HG02885 (cell line): ENCODE results near the gene DHRSX.
"Not testable (repeated sequence)": the region's sequence is repeated elsewhere in the genome, so short reads cannot be mapped to it uniquely, and the experiment has no call there.

Experiments
- ATAC-seq: cut with Tn5 transposase; IDR thresholded peaks from one replicate; pipeline ENCODE4 v1.9.1; 2021; ENCODE audit warnings: mild to moderate bottlenecking; ENCODE audit not compliant: unreplicated experiment, poor library complexity

DHRSX gene, protein sequence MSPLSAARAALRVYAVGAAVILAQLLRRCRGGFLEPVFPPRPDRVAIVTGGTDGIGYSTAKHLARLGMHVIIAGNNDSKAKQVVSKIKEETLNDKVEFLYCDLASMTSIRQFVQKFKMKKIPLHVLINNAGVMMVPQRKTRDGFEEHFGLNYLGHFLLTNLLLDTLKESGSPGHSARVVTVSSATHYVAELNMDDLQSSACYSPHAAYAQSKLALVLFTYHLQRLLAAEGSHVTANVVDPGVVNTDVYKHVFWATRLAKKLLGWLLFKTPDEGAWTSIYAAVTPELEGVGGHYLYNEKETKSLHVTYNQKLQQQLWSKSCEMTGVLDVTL

DNA sequence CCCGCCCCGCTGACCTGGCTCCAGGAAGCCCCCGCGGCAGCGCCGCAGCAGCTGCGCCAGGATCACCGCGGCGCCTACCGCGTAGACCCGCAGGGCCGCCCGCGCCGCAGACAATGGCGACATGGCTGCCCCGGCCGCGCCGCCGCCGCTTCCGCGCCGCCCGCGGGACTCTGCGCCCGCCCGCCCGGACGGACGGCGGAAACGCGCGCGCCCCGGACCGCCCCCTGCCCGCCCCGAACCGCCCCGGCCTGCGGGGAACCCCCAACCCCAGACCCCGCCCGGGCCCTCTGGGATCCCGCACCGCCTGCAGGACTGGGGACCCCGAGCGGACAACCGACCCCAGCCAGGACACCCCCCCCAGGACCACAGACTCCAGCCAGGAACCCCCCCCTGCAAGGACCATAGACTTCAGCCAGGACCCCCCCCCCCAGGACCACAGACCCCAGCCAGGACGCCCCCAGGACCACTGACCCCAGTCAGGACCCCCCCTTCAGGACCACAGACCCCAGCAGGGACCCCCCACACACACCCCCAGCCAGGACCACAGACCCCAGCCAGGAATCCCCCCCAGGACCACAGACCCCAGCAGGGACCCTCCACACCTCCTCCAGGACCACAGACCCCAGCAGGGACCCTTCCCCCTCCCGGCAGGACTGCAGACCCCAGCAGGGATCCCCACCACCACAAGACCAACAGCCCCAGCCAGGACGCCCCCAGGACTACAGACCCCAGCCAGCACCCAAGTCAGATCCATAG, at the start of gene DHRSX, which contains the start of gene ZBED1:
DHRSX (minus strand) TSS at position 174 of the 756 bp plus-strand sequence; CDS start at position 123, 51 bp downstream.
ZBED1 (minus strand) TSS at position 174 of the 756 bp plus-strand sequence. CDS start 10,257 bp downstream, outside the sequence.
- peak; percentile 75 for ATAC-seq

DNA sequence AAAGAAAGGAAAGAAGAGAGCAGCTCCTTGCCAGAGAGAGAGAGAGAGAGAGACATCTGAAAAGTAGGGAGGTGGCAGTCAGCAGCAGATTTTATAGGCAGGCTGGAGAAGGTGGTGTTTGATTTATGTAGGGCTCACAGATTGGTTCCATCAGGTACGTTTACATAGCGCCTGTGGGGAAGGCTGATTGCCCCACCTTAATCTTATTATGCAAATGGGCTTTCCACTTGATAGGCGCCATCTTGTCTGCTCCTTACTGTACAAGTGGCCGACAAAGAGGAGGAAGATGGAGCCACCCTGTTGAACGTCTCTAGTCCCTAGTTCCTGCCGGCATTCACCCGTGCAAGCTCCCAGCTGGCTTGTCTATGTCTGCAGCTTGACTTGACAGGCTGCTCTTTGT, 49.1 kb upstream of the DHRSX start:
- ATAC-seq: no peak

DNA sequence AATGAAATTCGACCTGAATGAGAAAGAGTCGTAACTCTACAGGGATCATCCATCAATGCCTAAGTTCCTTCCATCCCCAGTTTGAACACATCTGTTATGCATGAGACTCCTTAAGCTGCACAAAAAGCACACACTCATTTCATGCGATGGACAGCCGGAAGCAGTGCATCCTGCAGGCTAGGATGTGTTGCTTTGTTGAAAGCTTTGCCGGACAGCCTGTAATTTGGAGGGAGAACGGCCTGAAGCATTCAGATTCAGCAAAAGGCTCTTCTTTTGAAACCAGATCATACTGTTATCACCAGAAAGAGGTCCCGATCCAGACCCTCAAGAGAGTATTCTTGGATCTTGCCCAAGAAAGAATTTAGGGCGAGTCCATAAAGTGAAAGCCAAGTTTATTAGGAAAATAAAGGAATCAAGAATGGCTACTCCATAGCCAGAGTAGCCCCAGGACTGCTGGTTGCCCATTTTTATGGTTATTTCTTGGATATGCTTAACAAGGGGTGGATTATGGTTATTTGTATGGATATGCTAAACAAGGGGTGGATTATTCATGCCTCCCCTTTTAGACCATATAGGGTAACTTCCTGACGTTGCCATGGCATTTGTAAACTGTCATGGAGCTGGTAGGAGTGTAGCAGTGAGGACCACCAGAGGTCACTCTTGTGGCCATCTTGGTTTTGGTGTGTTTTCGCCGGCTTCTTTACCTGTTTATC, 48.1 kb upstream of the DHRSX start:
- no peak for ATAC-seq

DNA sequence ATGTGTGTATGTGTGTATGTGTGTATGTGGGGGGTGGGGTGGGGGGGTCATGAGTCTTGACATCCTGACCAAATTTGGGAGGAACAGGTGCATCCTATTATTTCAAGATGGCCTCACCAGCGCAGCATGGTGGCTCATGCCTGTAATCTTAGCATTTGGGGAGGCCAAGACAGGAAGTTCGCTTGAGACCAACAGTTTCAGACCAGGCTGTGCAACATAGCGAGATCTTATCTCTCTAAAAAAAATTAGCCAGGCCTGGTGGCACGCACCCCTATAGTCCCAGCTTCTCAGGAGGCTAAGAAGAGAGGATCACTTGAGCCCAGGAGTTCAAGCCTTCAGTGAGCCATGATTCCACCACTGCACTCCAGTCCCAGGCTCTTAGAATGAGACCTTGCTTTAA, 47.0 kb upstream of the DHRSX start:
- ATAC-seq: no peak

DNA sequence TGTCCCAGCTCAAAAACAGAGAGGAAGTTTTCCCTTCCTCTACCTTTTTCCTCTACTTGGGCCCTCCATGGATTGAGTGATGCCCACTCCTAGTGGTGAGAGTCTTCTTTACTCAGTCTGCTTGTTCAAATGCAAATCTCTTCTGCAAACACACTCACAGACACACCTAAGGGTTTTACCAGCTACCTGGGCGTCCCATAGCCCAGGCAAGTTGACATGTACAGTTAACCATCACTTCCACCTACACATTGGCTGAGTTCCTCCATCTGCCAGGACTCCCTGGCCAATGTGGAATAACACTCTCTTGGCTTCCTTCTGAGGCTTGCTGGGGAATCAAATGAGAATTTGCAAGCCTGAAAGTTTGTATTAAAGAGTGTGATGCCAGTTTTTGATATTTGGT, 45.7 kb upstream of the DHRSX start:
- no peak for ATAC-seq

DNA sequence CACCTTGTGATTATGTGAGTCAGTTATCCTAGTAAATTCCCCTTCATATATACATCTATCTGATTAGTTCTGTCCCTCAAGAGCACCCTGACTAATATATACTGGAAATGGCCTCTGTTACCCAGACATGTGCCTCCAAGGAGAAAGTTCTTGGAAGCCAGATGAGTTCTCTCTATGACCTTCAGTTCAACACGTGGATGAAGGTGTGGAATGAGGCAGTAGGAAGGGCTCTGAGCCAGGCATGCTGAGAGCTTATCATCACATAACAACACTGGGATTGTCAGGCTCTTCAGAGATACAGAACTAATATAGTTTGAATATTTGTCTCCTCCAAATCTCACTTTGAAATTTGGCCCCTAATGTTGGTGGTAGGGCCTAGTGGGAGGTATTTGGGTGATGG, 44.4 kb upstream of the DHRSX start:
- no peak for ATAC-seq

DNA sequence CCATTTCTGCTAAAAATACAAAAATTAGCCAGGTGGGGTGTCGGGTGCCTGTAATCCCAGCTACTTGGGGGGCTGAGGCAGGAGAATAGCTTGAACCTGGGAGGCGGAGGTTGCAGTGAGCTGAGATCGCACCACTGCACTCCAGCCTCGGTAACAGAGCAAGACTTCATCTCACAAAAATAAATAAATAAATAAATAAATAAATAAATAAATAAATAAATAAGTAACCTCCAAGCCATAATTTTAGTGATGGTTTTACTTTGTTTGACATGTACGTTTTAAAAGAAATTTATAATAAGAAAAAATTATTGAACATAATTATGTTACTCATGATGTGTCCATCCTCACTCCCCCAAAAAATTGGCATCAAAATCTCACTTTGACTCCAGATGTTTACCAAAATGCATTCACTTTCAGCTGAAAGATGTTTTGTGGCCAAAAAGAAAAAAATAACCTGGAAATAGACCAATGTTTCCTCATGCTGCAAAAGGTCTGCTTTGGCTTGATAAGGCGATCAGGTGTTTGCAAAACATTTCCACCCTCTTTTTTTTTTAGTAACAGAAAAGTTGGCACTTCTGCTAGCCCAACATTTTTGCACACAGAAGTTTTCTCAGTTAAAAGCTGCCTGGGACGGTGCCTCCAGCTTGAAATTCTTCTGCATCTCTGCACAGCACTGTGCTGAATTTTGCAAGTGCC, 42.2 kb upstream of the DHRSX start:
- no peak for ATAC-seq

DNA sequence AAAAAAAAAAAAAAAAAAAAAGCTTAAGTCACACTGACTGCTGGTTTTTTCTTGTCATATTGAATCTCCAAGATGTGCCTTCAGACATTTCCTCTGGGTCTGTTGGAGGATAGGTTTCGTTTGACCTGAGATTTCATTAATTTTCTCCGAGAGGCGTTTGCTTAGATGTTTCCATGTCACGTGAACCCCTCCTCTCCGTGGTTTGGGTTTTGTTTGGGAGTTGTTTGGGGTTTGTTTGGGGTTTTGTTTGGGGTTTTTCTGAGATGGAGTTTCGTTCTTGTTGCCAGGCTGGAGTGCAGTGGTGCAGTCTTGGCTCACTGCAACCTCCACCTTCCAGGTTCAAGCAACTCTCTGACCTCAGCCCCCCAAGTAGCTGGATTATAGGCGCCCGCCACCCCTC, 40.8 kb upstream of the DHRSX start:
- no peak for ATAC-seq

DNA sequence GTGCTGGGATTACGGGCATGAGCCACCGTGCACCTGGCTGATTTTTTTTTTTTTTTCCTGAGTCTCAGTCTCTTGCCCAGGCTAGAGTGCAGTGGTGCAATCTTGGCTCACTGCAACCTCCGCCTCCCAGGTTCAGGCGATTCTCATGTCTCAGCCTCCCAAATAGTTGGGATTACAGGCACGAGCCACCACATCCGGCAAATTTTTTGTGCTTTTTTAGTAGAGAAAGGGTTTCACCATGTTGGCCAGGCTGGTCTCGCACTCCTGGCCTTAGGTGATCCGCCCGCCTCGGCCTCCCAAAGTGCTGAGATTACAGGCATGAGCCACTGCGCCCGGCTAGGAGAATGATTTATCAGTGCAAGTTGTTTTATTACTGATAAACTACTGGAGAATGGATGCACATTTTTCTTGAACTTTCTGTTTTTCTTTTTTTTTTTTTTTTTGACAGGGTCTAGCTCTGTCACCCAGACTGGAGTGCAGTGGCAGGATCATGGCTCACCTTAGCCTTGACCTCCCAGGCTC, 39.7 kb upstream of the DHRSX start:
- no peak for ATAC-seq

DNA sequence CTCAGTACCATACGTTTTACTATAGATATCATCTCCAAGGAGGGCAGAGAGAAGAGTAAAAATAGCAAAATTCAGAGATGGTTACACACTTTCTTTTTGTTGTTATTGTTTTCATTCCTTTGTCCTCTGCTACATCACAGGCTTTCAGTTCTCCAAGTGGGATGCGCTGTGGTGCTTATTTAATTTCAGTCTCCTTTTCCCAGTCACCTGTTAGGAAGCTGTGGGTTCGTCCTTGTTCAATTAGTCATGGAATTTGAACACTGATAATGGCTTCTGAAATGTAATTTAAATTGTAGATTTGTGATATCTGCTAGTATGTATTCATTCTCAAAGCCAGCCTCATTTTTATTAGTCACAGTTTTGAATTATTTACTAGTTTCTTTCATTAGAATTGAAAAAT, 38.8 kb upstream of the DHRSX start:
- no peak for ATAC-seq

DNA sequence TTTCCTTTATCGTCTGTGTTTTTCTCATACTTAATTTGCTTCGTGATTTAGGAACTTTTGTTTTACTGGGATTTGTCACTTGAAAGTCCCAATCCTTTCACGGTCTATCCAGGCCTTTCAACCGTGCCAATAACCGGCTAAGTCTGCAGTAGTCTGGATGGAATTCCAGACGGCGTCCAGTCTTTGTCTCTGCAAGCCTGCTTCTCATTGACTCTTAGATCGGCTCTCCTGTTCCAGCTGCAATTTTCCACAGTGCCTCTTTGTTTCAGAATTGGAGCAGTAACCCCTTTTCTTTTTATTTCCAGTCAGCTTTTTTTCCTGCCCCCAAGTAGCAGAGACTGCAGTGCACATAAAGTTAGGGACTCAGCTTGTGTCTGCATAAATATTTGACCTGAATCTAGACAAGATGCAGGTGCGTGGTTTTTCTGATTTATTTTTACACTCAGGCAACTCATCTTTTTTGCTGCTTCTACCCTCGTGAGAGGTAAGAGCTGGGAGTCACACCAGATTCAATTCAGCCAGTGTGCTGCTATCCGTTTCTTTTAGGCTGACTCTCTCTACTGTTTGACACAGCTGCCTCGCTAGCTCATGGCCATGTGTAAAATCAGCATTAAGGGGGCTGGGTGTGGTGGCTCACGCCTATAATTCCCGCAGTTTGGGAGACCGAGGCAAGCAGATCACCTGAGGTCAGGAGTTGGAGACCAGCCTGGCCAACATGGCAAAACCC, 37.4 kb upstream of the DHRSX start:
- no peak for ATAC-seq

DNA sequence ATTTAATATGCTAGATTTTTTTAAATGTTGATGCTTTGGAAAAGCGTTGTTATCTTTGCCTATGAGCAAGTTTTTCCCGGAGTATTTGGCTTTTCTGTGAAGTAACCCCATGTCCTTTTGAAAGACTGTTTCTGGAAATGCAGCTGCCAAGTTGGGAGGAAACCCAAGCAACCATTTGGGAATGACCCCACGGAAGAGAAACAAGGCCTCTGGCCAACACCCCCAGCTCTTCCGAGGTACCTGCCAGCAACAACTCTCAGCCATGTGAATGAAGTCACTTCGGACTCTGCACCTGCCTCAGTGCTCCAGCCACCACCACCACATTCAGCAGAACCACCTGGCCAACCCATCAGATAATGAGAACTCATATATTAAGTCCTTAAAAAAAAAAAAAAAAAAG, 36.2 kb upstream of the DHRSX start:
- no peak for ATAC-seq

DNA sequence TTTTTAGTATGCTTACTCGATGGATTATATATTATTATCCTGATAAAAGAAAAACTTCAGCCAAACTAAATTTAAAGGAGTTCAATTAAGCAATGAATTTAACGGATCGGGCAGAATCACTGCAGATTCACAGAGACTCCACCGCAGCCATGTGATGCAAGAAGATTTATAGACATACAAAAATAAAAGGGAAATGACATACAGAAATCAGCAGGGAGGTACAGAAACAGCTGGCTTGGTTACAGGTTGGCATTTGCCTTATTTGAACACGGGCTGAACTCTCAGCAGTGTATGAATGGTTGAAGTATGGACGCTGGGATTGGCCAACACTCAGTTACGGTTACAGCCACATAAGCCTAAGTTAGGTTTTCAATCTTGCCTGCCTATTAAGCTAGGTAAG, 35.4 kb upstream of the DHRSX start:
- ATAC-seq: no peak

DNA sequence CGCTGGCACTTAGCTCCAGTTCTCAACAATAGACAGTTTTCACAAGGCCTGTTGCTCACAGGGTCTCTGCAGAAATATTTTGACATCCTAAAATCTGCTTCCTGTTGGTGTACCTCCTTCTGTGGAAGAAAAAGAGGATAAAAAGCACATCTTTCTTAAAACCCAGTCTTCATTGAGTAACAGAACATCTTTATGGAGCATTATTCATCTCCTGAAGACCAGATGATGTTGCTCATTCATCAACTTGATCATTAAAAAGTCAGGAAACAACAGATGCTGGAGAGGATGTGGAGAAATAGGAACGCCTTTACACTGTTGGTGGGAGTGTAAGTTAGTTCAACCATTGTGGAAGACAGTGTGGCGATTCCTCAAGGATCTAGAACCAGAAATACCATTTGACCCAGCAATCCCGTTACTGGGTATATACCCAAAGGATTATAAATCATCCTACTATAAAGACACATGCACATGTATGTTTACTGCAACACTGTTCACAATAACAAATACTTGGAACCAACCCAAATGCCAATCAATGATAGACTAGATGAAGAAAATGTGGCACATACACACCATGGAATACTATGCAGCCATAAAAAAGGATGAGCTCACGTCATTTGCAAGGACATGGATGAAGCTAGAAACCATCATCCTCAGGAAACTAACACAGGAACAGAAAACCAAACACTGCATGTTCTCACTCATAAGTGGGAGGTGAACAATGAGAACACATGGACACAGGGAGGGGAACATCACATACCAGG, 33.7 kb upstream of the DHRSX start:
- ATAC-seq: not testable (repeated sequence)

DNA sequence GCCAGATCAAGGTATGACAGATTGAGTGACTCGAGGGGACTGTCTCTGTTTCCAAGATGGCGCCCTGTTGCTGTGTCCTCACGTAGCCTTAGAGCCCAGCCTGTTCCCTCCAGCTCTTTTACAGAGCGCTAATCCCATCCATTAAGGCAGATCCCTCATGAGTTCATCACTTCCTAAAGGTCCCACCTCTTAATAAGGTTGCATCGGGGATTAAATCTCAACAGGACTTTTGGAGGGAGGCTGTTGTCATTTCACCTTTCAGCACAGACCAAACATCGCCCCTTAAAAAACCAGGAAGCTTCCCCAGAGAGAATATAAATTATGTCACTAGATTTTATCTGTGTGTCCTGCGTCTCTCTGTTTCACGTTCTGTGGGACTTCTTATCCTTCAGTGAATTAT, 32.6 kb upstream of the DHRSX start:
- no peak for ATAC-seq

DNA sequence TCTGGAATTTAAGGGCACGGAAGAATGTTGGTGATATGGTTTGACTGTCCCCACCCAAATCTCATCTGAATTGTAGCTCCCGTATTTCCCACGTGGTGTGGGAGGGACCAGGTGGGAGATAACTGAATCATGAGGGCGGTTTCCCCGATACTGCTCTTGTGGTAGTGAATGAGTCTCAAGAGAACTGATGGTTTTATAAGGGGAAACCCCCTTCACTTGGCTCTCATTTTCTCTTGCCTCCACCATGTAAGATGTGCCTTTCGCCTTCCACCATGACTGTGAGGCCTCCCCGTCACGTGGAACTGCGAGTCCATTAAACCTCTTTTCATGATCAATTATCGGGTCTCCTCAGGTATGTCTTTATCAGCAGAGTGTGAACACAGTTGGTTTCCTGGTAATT, 25.6 kb upstream of the DHRSX start:
- no peak for ATAC-seq

DNA sequence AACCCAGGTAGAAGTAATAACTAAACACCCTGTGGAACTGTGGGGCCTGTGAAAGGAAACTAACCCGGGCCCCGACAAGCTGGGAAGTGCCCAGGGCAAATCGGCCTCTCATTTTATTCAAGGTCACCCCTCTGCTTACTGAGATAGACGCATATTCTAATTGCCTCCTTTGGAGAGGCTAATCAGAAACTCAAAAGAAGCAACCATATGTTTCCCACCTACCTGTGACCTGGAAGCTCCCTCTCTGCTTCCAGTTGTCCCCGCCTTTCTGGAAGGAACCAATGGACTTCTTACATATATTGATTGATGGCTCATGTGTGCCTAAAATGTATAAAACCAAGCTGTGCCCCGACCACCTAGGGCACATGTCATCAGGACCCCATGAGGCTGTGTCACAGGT, 23.1 kb upstream of the DHRSX start:
- no peak for ATAC-seq

DNA sequence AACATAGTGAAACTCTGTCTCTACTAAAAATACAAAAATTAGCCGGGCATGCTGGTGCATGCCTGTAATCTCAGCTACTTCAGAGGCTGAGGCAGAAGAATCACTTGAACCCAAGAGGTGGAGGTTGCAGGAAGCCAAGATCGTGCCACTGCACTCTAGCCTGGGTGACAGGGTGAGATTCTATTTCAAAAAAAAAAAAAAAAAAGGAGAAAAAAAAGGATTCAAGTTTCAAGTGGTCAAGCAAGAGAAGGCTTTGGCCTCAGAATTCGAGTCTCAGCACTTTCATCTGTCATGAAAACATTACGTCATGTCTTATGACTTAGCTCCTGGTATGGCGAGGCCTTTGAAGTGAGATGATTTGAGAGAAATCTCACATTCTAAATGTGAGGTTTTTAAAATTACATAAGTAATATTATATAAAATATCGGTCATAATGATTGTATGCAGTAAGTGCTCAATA, 21.2 kb upstream of the DHRSX start:
- peak; percentile 46 for ATAC-seq
